ENCODE data around the gene TAGLN.

The TAGLN gene

DNA sequence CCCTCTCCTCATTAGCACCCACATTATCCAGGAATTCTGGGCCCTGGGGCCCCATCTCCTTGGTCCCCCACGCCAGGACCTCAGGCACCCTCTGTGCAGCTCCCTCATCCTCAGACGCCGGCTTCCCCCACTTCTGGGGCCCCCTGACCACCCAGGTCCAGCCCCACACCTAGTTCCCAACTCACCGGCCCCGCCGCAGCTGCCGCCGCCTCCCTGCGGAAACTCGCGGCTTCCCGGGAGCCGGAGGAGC, 32.6 kb downstream of the TAGLN start, which contains the start of gene PCSK7:
TSS of gene PCSK7 (minus strand) at position 232 of the 250 bp plus-strand sequence. CDS start 2,229 bp downstream, outside the sequence.
- peaks cover 16 to 35% (median 32%) of the 10 kb centered on the region in 3 donors for H3K36me3 ChIP-seq
- H3K27me3 ChIP-seq, result no peaks in the 10 kb centered on the region
- peaks cover 0 to 32% (median 26%) of the 10 kb centered on the region in 4 donors for H3K4me1 ChIP-seq
- TF ChIP-seq, protein P1, sequence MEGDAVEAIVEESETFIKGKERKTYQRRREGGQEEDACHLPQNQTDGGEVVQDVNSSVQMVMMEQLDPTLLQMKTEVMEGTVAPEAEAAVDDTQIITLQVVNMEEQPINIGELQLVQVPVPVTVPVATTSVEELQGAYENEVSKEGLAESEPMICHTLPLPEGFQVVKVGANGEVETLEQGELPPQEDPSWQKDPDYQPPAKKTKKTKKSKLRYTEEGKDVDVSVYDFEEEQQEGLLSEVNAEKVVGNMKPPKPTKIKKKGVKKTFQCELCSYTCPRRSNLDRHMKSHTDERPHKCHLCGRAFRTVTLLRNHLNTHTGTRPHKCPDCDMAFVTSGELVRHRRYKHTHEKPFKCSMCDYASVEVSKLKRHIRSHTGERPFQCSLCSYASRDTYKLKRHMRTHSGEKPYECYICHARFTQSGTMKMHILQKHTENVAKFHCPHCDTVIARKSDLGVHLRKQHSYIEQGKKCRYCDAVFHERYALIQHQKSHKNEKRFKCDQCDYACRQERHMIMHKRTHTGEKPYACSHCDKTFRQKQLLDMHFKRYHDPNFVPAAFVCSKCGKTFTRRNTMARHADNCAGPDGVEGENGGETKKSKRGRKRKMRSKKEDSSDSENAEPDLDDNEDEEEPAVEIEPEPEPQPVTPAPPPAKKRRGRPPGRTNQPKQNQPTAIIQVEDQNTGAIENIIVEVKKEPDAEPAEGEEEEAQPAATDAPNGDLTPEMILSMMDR (IDR thresholded peaks at IDR 0.05), result no peak
- peak within 1 kb of the TSS; percentile 66 to 83 for H3K4me3 ChIP-seq
- intact Hi-C loops (cut with DNase I; ENCODE audit: low total_unique reads), result loop anchor here (5.0 to 10.0 kb wide), 4 partner anchors 39 to 447 kb away; partner anchors contain the start of genes BACE1 and ZPR1
- DNase-seq, result peak in 1 of 2 donors; percentile 67
- H3K27ac ChIP-seq, result peak within 1 kb of the TSS; percentile 86 to 94
- no peaks in the 10 kb centered on the region for H3K9me3 ChIP-seq

DNA sequence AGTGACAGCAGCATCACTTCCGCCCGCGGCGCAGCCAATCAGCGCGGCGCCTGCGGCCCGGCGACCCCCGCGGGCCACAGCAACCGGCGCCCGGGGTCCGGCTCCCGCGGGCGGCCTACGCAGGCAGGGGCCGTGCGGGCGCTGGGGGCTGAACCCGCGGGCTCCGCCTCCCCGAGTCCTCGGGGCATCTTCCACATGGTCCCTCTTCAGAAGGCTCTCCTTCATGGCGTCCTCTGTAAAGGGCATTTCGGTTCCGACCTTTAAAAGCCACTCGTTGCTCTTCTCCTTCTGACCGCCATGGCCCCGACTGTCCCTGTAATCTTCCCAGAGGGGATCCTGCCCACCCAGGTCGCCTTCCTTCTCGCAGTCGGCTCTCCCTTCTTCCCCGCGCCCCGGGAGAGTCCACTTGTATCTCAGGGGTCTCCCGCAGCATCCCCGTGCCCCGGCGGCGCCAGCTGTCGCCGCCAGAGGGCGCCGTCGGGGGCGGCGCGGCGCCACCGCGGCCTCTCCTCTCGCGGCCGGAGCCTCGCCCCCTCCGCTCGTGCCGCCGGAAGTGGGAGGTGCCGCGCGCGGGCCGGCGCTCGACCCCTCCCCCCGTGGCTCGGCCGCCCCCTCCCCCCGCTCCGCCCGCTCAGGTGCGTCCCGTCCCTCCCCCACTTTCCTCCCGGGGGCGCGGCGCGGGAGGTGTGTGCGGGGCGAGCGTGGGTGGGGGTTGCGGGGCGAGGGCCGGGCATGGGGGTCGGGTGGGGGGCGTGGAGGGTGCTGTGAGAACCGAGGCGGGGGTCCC, 33.1 kb downstream of the TAGLN start, which contains the start of gene RNF214:
TSS of gene RNF214 (plus strand) at position 580 of the 787 bp plus-strand sequence. CDS start 1,602 bp downstream, outside the sequence.
- H3K27ac ChIP-seq, result peak within 1 kb of the TSS; percentile 86 to 94
- peak; percentile 56 to 88 for DNase-seq
- intact Hi-C loops (cut with DNase I; ENCODE audit: low total_unique reads), result loop anchor here (5.0 to 10.0 kb wide), 4 partner anchors 40 to 447 kb away; partner anchors contain the start of genes BACE1 and ZPR1
- no peaks in the 10 kb centered on the region for H3K27me3 ChIP-seq
- peak within 1 kb of the TSS; percentile 66 to 83 for H3K4me3 ChIP-seq
- no peaks in the 10 kb centered on the region for H3K9me3 ChIP-seq
- TF ChIP-seq, protein P1 (IDR thresholded peaks at IDR 0.05), result peak; percentile 83 to 97
- H3K4me1 ChIP-seq, result peaks cover 0 to 32% (median 26%) of the 10 kb centered on the region in 4 donors
- H3K36me3 ChIP-seq, result peaks cover 13 to 30% (median 27%) of the 10 kb centered on the region in 3 donors

DNA sequence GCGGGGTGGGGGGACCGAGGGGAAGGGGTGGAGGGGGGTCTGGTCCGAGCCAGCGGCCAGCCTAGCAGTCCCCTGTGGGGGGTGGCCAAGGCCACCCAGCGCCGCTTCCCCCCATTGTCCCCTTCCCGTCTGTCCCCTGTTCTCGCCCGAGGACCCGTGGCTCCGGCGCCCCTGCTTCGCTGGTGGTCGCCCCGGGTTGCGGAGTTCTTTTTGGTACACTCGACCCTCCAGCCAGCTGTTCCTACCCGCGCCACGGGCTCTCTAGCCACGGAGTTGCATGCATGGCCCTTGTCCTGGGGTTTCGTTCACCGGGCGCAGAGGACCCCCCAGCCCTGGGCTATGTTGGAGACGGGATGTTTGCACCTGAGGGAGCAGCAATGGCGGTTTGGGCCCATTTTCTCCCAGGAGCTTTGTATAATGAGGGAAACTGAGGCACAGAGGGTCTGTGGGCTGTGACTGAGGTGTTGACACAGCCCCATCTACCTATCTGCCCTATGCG, 33.8 kb downstream of the TAGLN start:
- Histone ChIP-seq H3K4me1 (peaks cover 0 to 32% (median 26%) of the 10 kb centered on the region in 4 donors), H3K27ac (peak overlapping the region; percentile 86 to 94), H3K36me3 (peaks cover 13 to 23% (median 20%) of the 10 kb centered on the region in 3 donors), H3K9me3 (no peaks in the 10 kb centered on the region), H3K4me3 (peak overlapping the region; percentile 66 to 83), H3K27me3 (no peaks in the 10 kb centered on the region)
- no peak for DNase-seq
- intact Hi-C loops (cut with DNase I; ENCODE audit: low total_unique reads), result loop anchor here (5.0 to 10.0 kb wide), 4 partner anchors 41 to 448 kb away; partner anchors contain the start of genes BACE1 and ZPR1
- TF ChIP-seq, protein P1 (IDR thresholded peaks at IDR 0.05), result no peak

DNA sequence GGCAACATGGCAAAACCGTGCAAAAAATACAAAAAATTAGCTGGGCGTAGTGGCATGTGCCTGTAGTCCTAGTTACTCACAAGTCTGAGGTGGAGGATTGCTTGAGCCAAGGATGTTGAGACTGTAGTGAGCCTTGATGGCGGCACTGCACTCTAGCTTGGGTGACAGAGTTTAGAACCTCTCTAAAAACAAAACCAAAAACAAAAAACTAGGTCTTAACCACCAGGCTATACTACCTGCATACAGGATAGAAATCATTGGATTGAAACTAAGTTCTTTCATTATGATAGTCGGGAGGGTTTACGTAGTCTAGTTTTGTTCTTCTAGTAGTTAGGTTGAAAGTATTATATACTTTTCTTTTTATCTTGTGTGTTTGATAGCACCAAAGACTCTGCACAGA, 39.1 kb downstream of the TAGLN start:
- H3K36me3 ChIP-seq, result peaks cover 29 to 48% (median 39%) of the 10 kb centered on the region in 3 donors
- H3K27me3 ChIP-seq, result no peaks in the 10 kb centered on the region
- no peak overlapping the region for H3K27ac ChIP-seq
- TF ChIP-seq, protein P1 (IDR thresholded peaks at IDR 0.05), result no peak
- H3K4me1 ChIP-seq, result peaks cover 0 to 12% (median 7%) of the 10 kb centered on the region in 4 donors
- intact Hi-C loops (cut with DNase I; ENCODE audit: low total_unique reads), result loop anchor here (10.0 kb wide), 2 partner anchors 363 to 453 kb away; partner anchors contain the start of gene ZPR1
- no peak overlapping the region for H3K4me3 ChIP-seq
- H3K9me3 ChIP-seq, result no peaks in the 10 kb centered on the region
- no peak for DNase-seq

DNA sequence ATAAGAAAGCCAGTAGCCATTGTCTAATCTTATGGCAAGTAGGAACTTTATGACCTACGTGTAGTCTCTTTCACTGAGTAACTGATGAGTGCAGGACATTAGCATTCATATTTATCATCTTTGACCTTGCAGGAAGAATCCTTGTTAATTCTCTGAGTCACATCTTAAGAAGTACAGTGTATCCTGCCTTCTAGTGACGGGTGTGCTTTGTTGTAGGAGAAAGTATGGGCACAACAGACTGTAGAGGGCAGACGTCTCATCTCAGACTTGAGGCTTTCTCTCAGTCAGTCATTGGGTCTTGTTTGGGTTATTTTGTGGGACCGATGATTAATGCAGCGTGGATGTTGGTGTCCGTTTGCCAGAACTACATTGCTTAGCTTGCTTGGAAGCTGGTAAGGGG, 40.1 kb downstream of the TAGLN start:
- H3K9me3 ChIP-seq, result no peaks in the 10 kb centered on the region
- TF ChIP-seq, protein P1 (IDR thresholded peaks at IDR 0.05), result no peak
- H3K4me3 ChIP-seq, result no peak overlapping the region
- no peak overlapping the region for H3K27ac ChIP-seq
- no peak for DNase-seq
- H3K36me3 ChIP-seq, result peaks cover 29 to 57% (median 45%) of the 10 kb centered on the region in 3 donors
- H3K27me3 ChIP-seq, result no peaks in the 10 kb centered on the region
- H3K4me1 ChIP-seq, result peaks cover 0 to 1% (median 0%) of the 10 kb centered on the region in 4 donors
- intact Hi-C loops (cut with DNase I; ENCODE audit: low total_unique reads), result loop anchor here (10.0 kb wide), 2 partner anchors 364 to 454 kb away; partner anchors contain the start of gene ZPR1

Measured in tibial artery (tissue), 4 donors.